ENCODE measurements around the gene C15orf39.

- TF ChIP-seq, protein P1, sequence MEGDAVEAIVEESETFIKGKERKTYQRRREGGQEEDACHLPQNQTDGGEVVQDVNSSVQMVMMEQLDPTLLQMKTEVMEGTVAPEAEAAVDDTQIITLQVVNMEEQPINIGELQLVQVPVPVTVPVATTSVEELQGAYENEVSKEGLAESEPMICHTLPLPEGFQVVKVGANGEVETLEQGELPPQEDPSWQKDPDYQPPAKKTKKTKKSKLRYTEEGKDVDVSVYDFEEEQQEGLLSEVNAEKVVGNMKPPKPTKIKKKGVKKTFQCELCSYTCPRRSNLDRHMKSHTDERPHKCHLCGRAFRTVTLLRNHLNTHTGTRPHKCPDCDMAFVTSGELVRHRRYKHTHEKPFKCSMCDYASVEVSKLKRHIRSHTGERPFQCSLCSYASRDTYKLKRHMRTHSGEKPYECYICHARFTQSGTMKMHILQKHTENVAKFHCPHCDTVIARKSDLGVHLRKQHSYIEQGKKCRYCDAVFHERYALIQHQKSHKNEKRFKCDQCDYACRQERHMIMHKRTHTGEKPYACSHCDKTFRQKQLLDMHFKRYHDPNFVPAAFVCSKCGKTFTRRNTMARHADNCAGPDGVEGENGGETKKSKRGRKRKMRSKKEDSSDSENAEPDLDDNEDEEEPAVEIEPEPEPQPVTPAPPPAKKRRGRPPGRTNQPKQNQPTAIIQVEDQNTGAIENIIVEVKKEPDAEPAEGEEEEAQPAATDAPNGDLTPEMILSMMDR (IDR thresholded peaks at IDR 0.05), result no peak
- TF ChIP-seq POLR2A (IDR thresholded peaks at IDR 0.05), result no peak
Measured at GRCh38 chr15:75237316-75237982, 35.8 kb downstream of the C15orf39 start.
